Measurements from ENCODE around the gene ITPK1.

Gene ITPK1

GRCh38 chr14:92934196-92935085 lies 181.3 kb downstream of the ITPK1 start:
- TF ChIP-seq POLR2AphosphoS5 (IDR thresholded peaks at IDR 0.05; ENCODE audit: low read depth, low read length): no peak
- TF ChIP-seq SIN3A (IDR thresholded peaks at IDR 0.05; ENCODE audit: borderline replicate concordance, insufficient read depth, low read length): no peak
- TF ChIP-seq REST (IDR thresholded peaks at IDR 0.05; ENCODE audit: insufficient read depth in 1 of 2, low read depth in 2 of 2, low read length in 2 of 2): no peak
- TF ChIP-seq TAF1 (IDR thresholded peaks at IDR 0.05; ENCODE audit: borderline replicate concordance, insufficient read depth, low read length): no peak
- TF ChIP-seq FOXP2 (optimal IDR thresholded peaks at IDR 0.05; ENCODE audit: borderline replicate concordance, extremely low read depth, extremely low read length, insufficient read depth): no peak

- TF ChIP-seq SIN3A (IDR thresholded peaks at IDR 0.05; ENCODE audit: borderline replicate concordance, insufficient read depth, low read length) (no peak), REST (IDR thresholded peaks at IDR 0.05; ENCODE audit: insufficient read depth in 1 of 2, low read depth in 2 of 2, low read length in 2 of 2) (no peak), TAF1 (IDR thresholded peaks at IDR 0.05; ENCODE audit: borderline replicate concordance, insufficient read depth, low read length) (no peak), POLR2AphosphoS5 (IDR thresholded peaks at IDR 0.05; ENCODE audit: low read depth, low read length) (no peak), FOXP2 (optimal IDR thresholded peaks at IDR 0.05; ENCODE audit: borderline replicate concordance, extremely low read depth, extremely low read length, insufficient read depth) (no peak)
Observed at GRCh38 chr14:92933481-92933880, 182.2 kb downstream of the ITPK1 start.

- no peak for TF ChIP-seq REST (IDR thresholded peaks at IDR 0.05; ENCODE audit: insufficient read depth in 1 of 2, low read depth in 2 of 2, low read length in 2 of 2)
- no peak for TF ChIP-seq FOXP2 (optimal IDR thresholded peaks at IDR 0.05; ENCODE audit: borderline replicate concordance, extremely low read depth, extremely low read length, insufficient read depth)
- no peak for TF ChIP-seq SIN3A (IDR thresholded peaks at IDR 0.05; ENCODE audit: borderline replicate concordance, insufficient read depth, low read length)
Observed at GRCh38 chr14:92932448-92933395, 183.0 kb downstream of the ITPK1 start.

GRCh38 chr14:92931681-92932447 lies 183.9 kb downstream of the ITPK1 start:
- TF ChIP-seq POLR2AphosphoS5 (IDR thresholded peaks at IDR 0.05; ENCODE audit: low read depth, low read length) (no peak), FOXP2 (optimal IDR thresholded peaks at IDR 0.05; ENCODE audit: borderline replicate concordance, extremely low read depth, extremely low read length, insufficient read depth) (no peak), REST (IDR thresholded peaks at IDR 0.05; ENCODE audit: insufficient read depth in 1 of 2, low read depth in 2 of 2, low read length in 2 of 2) (no peak), SIN3A (IDR thresholded peaks at IDR 0.05; ENCODE audit: borderline replicate concordance, insufficient read depth, low read length) (no peak), TAF1 (IDR thresholded peaks at IDR 0.05; ENCODE audit: borderline replicate concordance, insufficient read depth, low read length) (no peak)

Data from PFSK-1 (cell line).